SK-N-MC (cell line): ENCODE data around the gene TRIM9.

Source experiments
- DNase-seq: peaks from one replicate; pipeline ENCODE4 v3.0.0-alpha.2; 2011; ENCODE audit warnings: low read depth, low spot score
- H3K27ac ChIP-seq: fragments of 200-600 bp; sonication (generic); 2 replicates; pipeline ENCODE4 v1.5.1; 2016; ENCODE audit warnings: mixed run types
- H3K36me3 ChIP-seq: fragments of 200-600 bp; sonication (generic); 2 replicates; pipeline ENCODE4 v1.6.1; 2017; ENCODE audit warnings: antibody characterized with exemption, low read length, mixed read lengths; ENCODE audit not compliant: insufficient read depth
- H3K4me3 ChIP-seq: fragments of 200-600 bp; sonication (generic); 2 replicates; pipeline ENCODE4 v1.5.1; 2016
- H3K9ac ChIP-seq: fragments of 200-600 bp; sonication (generic); 2 replicates; pipeline ENCODE4 v1.8.0; 2017; ENCODE audit warnings: mixed run types, mixed read lengths; ENCODE audit not compliant: insufficient read length
- H3K9me3 ChIP-seq: fragments of 200-600 bp; sonication (generic); 2 replicates; pipeline ENCODE4 v1.6.1; 2017; ENCODE audit warnings: low read depth, mild to moderate bottlenecking, antibody characterized with exemption, low read length, moderate library complexity, mixed read lengths
- EZH2 ChIP-seq: fragments of 200-600 bp; sonication (generic); IDR thresholded peaks from one replicate; pipeline ENCODE4 v1.6.1; 2017; ENCODE audit warnings: antibody characterized with exemption
- FOXP2 ChIP-seq: optimal IDR thresholded peaks from 2 replicates; pipeline ENCODE3; 2011; ENCODE audit warnings: mild to moderate bottlenecking, moderate library complexity; ENCODE audit not compliant: insufficient read depth; ENCODE audit errors: extremely low read length, control extremely low read depth
- POLR2AphosphoS5 ChIP-seq: IDR thresholded peaks from 2 replicates; pipeline ENCODE4 v1.6.1; 2012; ENCODE audit warnings: mild to moderate bottlenecking, low read depth, low read length, borderline replicate concordance

TRIM9 gene

GRCh38 chr14:50937325-50937724 lies 157.6 kb downstream of the TRIM9 start:
- Histone ChIP-seq H3K4me3 (no peak overlapping the region), H3K9ac (no peak overlapping the region), H3K9me3 (no peaks in the 10 kb centered on the region), H3K36me3 (no peaks in the 10 kb centered on the region), H3K27ac (no peak overlapping the region)
- DNase-seq = no peak
- TF ChIP-seq POLR2AphosphoS5 = no peak
- TF ChIP-seq EZH2 = no peak
- TF ChIP-seq FOXP2 = no peak

DNA sequence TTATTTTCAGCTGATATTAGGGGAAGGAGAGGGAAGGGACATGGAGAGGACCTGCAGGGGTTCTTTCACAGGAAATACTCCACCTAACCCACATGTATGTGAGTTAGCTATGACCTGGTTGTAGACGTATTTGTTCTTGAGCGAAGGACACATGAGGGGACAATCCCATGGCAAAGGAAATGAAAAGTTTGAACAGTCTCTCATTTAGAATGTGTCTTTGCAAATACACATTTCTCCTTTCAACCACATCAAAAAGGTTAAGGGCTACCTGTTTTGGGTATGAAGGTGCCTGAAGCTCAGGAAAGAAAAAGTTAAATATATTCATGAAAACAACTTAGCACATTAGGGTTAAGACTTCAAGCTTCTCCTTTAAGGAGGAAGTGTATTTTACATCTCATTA lies 158.0 kb downstream of the TRIM9 start:
- Histone ChIP-seq H3K9me3 (no peaks in the 10 kb centered on the region), H3K27ac (no peak overlapping the region), H3K36me3 (no peaks in the 10 kb centered on the region), H3K9ac (no peak overlapping the region), H3K4me3 (no peak overlapping the region)
- no peak for TF ChIP-seq EZH2
- TF ChIP-seq POLR2AphosphoS5 = no peak
- no peak for TF ChIP-seq FOXP2
- DNase-seq = no peak

GRCh38 chr14:50936016-50936340 lies 158.9 kb downstream of the TRIM9 start:
- Histone ChIP-seq H3K9me3 (no peaks in the 10 kb centered on the region), H3K27ac (no peak overlapping the region), H3K4me3 (no peak overlapping the region), H3K9ac (no peak overlapping the region), H3K36me3 (no peaks in the 10 kb centered on the region)
- TF ChIP-seq EZH2 (no peak), FOXP2 (no peak), POLR2AphosphoS5 (no peak)
- no peak for DNase-seq

GRCh38 chr14:50935126-50936015 lies 159.5 kb downstream of the TRIM9 start:
- DNase-seq = no peak
- TF ChIP-seq POLR2AphosphoS5 = no peak
- no peak for TF ChIP-seq EZH2
- no peak for TF ChIP-seq FOXP2
- Histone ChIP-seq H3K27ac (no peak overlapping the region), H3K9ac (no peak overlapping the region), H3K9me3 (no peaks in the 10 kb centered on the region), H3K4me3 (no peak overlapping the region), H3K36me3 (no peaks in the 10 kb centered on the region)

GRCh38 chr14:50932592-50933495 lies 162.1 kb downstream of the TRIM9 start:
- no peak overlapping the region for H3K4me3 ChIP-seq
- no peaks in the 10 kb centered on the region for H3K36me3 ChIP-seq
- no peak overlapping the region for H3K27ac ChIP-seq
- no peaks in the 10 kb centered on the region for H3K9me3 ChIP-seq
- no peak for DNase-seq
- H3K9ac ChIP-seq = no peak overlapping the region
- no peak for TF ChIP-seq FOXP2
- no peak for TF ChIP-seq EZH2
- no peak for TF ChIP-seq POLR2AphosphoS5

DNA sequence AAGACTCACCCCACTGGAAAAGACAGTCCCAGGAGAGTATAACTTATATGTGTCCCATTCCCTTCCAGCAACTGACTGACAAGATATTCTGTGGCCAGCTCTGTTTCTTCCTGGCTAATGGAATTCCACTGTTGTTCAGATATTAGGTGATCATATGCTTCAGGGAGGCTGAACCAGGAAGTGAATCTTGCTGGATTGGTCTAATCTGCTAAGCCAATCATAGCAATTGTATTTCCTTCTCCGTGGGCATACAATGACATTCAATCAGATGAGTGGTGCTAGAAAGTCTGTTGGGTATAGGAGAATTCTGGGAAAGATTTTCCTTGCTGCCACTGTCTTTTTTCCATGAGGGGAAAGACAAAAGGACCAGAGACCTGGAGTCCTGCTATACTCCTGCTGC lies 162.7 kb downstream of the TRIM9 start:
- no peak overlapping the region for H3K27ac ChIP-seq
- DNase-seq = no peak
- no peaks in the 10 kb centered on the region for H3K9me3 ChIP-seq
- no peak overlapping the region for H3K9ac ChIP-seq
- TF ChIP-seq FOXP2 = no peak
- TF ChIP-seq EZH2 = no peak
- H3K36me3 ChIP-seq = no peaks in the 10 kb centered on the region
- H3K4me3 ChIP-seq = no peak overlapping the region

- H3K27ac ChIP-seq = no peak overlapping the region
- H3K9ac ChIP-seq = no peak overlapping the region
- no peak overlapping the region for H3K4me3 ChIP-seq
- no peaks in the 10 kb centered on the region for H3K9me3 ChIP-seq
- DNase-seq = no peak
- no peak for TF ChIP-seq POLR2AphosphoS5
- no peak for TF ChIP-seq FOXP2
- no peak for TF ChIP-seq EZH2
- no peaks in the 10 kb centered on the region for H3K36me3 ChIP-seq
Observed at GRCh38 chr14:50931559-50931958, 163.3 kb downstream of the TRIM9 start.

DNA sequence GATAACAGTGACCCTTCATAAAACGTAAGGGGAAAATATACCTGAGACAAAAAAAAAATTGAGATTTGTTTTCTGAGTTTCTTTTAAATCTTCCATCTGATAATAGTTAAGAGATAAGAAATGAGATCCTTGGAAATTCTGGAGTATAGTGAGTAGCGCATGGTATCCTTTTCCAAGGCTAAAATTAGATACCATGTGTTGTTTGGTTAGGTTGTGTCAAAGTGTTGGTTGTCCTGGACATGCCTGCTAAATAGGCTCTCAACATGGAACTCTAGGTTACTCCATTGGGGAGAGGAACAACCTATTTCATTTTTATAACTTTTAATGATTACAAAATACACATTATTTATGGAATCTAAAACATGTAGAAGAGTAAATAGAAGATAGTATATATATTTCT lies 165.4 kb downstream of the TRIM9 start:
- Histone ChIP-seq H3K27ac (no peak overlapping the region), H3K4me3 (no peak overlapping the region), H3K9me3 (no peaks in the 10 kb centered on the region), H3K36me3 (no peaks in the 10 kb centered on the region), H3K9ac (no peak overlapping the region)
- DNase-seq = no peak
- TF ChIP-seq EZH2 = no peak
- TF ChIP-seq POLR2AphosphoS5 = no peak
- TF ChIP-seq FOXP2 = no peak

DNA sequence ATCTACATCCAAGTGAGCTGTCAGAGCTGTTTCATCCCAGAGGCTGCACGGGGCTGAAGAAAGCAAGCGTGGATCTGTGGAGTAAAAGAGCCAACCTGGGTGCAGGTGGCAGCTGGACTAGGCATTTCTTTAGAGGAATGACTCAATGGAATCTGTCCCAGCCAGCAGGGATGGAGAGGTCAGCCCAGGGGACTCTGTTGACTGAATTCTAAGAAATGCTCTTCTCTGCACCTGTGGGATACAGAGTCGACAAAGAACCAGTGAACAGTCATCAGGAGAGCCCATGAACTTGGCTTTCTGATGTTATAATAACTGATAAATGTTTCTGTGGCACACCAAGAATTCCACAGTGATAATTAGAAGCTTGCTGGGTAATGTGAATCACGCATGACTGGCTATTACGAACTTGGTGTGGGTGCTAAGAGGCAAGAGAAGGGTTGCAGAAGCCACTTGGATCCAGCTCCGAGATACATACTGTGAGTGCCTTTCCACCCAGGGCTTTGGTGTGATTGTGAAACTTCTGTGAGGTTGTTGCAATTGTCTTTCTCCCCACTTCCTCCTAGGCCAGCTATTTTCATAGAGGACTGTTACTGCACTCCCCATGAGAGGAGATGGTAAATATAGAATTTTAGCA lies 166.8 kb downstream of the TRIM9 start:
- Histone ChIP-seq H3K36me3 (no peaks in the 10 kb centered on the region), H3K9ac (no peak overlapping the region)
- no peak for DNase-seq

More for the DNA sequence above, 166.8 kb downstream of the TRIM9 start:
- Histone ChIP-seq H3K27ac (no peak overlapping the region), H3K9me3 (no peaks in the 10 kb centered on the region), H3K4me3 (no peak overlapping the region)
- TF ChIP-seq EZH2 = no peak
- no peak for TF ChIP-seq FOXP2
- TF ChIP-seq POLR2AphosphoS5 = no peak
